Measurements from ENCODE around the gene MOXD1. TPM values are rescaled to one million over a fixed set of nuclear protein-coding genes. Genes with fewer than 3 reads are reported as not detected.

Gene MOXD1
- total RNA-seq, 1 experiment from 2014 or later = 1.3 TPM

- H3K4me2 ChIP-seq = no peak overlapping the region
- intact Hi-C loops (cut with micrococcal nuclease; ENCODE audit: unreplicated experiment) = loop anchor here (10.0 kb wide), 1 partner anchor 480 kb away; no protein-coding TSS in a partner anchor
- H3K79me2 ChIP-seq (ENCODE audit: low read depth) = no peaks in the 10 kb centered on the region
Measured at GRCh38 chr6:132395015-132395597, 6.2 kb downstream of the MOXD1 start.

GRCh38 chr6:132392792-132393191 lies 8.5 kb downstream of the MOXD1 start:
- peak; percentile 72 for TF ChIP-seq CTCF (conservative IDR thresholded peaks at IDR 0.05)
- TF ChIP-seq EZH2 (IDR thresholded peaks at IDR 0.05; ENCODE audit: low read depth) = no peak
- Histone ChIP-seq H3K9me2 (ENCODE audit: insufficient read depth) (no peaks in the 10 kb centered on the region), H4K20me1 (ENCODE audit: insufficient read depth) (no peaks in the 10 kb centered on the region), H3K36me3 (ENCODE audit: low read depth) (no peaks in the 10 kb centered on the region), H2AFZ (no peak overlapping the region), H3K27ac (no peak overlapping the region), H3K79me2 (ENCODE audit: low read depth) (no peaks in the 10 kb centered on the region), H3K9me3 (ENCODE audit: insufficient read depth, low read depth) (peaks cover 3% of the 10 kb centered on the region; the same call in 1 of the 2 replicates), H3K27me3 (ENCODE audit: insufficient read depth, low read depth) (no peaks in the 10 kb centered on the region), H3K4me3 (no peak overlapping the region), H3F3A (ENCODE audit: insufficient read depth, low read depth) (no peaks in the 10 kb centered on the region), H3K4me2 (no peak overlapping the region), H3K4me1 (replicated peaks; ENCODE audit: insufficient read depth) (no peaks in the 10 kb centered on the region)
- no TSS peak for BruUV-seq (replicated peaks)
- no peak for DNase-seq
- intact Hi-C loops (cut with micrococcal nuclease; ENCODE audit: unreplicated experiment) = loop anchor here (2.0 to 10.0 kb wide), 2 partner anchors 92 to 478 kb away; no protein-coding TSS in a partner anchor
- ChIA-PET CTCF (interaction anchor here (0.7 kb wide), 1 partner anchor 91 kb away, joined by 4 read pairs; no protein-coding TSS in a partner anchor), POLR2A (ENCODE audit: unreplicated experiment) (no interaction called here)

More at GRCh38 chr6:132395015-132395597, 6.2 kb downstream of the MOXD1 start:
- no peaks in the 10 kb centered on the region for H4K20me1 ChIP-seq (ENCODE audit: insufficient read depth)
- H3F3A ChIP-seq (ENCODE audit: insufficient read depth, low read depth) = no peaks in the 10 kb centered on the region
- no peaks in the 10 kb centered on the region for H3K4me1 ChIP-seq (replicated peaks; ENCODE audit: insufficient read depth)
- peaks cover 3% of the 10 kb centered on the region; the same call in 1 of the 2 replicates for H3K9me3 ChIP-seq (ENCODE audit: insufficient read depth, low read depth)
- no peaks in the 10 kb centered on the region for H3K9me2 ChIP-seq (ENCODE audit: insufficient read depth)
- H3K27ac ChIP-seq = no peak overlapping the region
- no peak overlapping the region for H2AFZ ChIP-seq
- TF ChIP-seq CTCF (conservative IDR thresholded peaks at IDR 0.05) = no peak
- no peak for TF ChIP-seq EZH2 (IDR thresholded peaks at IDR 0.05; ENCODE audit: low read depth)
- CTCF ChIA-PET = no interaction called here
- no peak overlapping the region for H3K4me3 ChIP-seq
- POLR2A ChIA-PET (ENCODE audit: unreplicated experiment) = no interaction called here
- H3K27me3 ChIP-seq (ENCODE audit: insufficient read depth, low read depth) = no peaks in the 10 kb centered on the region
- no peak for DNase-seq
- no peaks in the 10 kb centered on the region for H3K36me3 ChIP-seq (ENCODE audit: low read depth)
- no TSS peak for BruUV-seq (replicated peaks)

GRCh38 chr6:132392270-132392646 lies 9.0 kb downstream of the MOXD1 start:
- Histone ChIP-seq H3K36me3 (ENCODE audit: low read depth) (no peaks in the 10 kb centered on the region), H3K79me2 (ENCODE audit: low read depth) (no peaks in the 10 kb centered on the region), H3K4me1 (replicated peaks; ENCODE audit: insufficient read depth) (no peaks in the 10 kb centered on the region), H2AFZ (no peak overlapping the region), H3K27me3 (ENCODE audit: insufficient read depth, low read depth) (no peaks in the 10 kb centered on the region), H4K20me1 (ENCODE audit: insufficient read depth) (no peaks in the 10 kb centered on the region), H3F3A (ENCODE audit: insufficient read depth, low read depth) (no peaks in the 10 kb centered on the region), H3K4me2 (no peak overlapping the region), H3K4me3 (no peak overlapping the region), H3K9me2 (ENCODE audit: insufficient read depth) (no peaks in the 10 kb centered on the region), H3K27ac (no peak overlapping the region), H3K9me3 (ENCODE audit: insufficient read depth, low read depth) (peaks cover 3% of the 10 kb centered on the region; the same call in 1 of the 2 replicates)
- no TSS peak for BruUV-seq (replicated peaks)
- TF ChIP-seq CTCF (conservative IDR thresholded peaks at IDR 0.05) = no peak
- no peak for TF ChIP-seq EZH2 (IDR thresholded peaks at IDR 0.05; ENCODE audit: low read depth)
- ChIA-PET CTCF (no interaction called here), POLR2A (ENCODE audit: unreplicated experiment) (no interaction called here)
- DNase-seq = no peak
- intact Hi-C loops (cut with micrococcal nuclease; ENCODE audit: unreplicated experiment) = loop anchor here (2.0 to 10.0 kb wide), 2 partner anchors 91 to 477 kb away; no protein-coding TSS in a partner anchor
